ENCODE measurements around the gene PSME4. TPM values are rescaled to one million over a fixed set of nuclear protein-coding genes. Genes with fewer than 3 reads are reported as not detected.
A peak's percentile ranks its signal among the peaks of the same experiment; 100 is the strongest.

Gene PSME4, protein sequence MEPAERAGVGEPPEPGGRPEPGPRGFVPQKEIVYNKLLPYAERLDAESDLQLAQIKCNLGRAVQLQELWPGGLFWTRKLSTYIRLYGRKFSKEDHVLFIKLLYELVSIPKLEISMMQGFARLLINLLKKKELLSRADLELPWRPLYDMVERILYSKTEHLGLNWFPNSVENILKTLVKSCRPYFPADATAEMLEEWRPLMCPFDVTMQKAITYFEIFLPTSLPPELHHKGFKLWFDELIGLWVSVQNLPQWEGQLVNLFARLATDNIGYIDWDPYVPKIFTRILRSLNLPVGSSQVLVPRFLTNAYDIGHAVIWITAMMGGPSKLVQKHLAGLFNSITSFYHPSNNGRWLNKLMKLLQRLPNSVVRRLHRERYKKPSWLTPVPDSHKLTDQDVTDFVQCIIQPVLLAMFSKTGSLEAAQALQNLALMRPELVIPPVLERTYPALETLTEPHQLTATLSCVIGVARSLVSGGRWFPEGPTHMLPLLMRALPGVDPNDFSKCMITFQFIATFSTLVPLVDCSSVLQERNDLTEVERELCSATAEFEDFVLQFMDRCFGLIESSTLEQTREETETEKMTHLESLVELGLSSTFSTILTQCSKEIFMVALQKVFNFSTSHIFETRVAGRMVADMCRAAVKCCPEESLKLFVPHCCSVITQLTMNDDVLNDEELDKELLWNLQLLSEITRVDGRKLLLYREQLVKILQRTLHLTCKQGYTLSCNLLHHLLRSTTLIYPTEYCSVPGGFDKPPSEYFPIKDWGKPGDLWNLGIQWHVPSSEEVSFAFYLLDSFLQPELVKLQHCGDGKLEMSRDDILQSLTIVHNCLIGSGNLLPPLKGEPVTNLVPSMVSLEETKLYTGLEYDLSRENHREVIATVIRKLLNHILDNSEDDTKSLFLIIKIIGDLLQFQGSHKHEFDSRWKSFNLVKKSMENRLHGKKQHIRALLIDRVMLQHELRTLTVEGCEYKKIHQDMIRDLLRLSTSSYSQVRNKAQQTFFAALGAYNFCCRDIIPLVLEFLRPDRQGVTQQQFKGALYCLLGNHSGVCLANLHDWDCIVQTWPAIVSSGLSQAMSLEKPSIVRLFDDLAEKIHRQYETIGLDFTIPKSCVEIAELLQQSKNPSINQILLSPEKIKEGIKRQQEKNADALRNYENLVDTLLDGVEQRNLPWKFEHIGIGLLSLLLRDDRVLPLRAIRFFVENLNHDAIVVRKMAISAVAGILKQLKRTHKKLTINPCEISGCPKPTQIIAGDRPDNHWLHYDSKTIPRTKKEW (N-terminal part only)
- polyA plus RNA-seq (2011; rRNA removed) (48.4 and 52.0 TPM in 2 replicates), polyA minus RNA-seq (2011; rRNA and poly(A)+ RNA removed) (49.7 and 87.8 TPM in 2 replicates)

DNA sequence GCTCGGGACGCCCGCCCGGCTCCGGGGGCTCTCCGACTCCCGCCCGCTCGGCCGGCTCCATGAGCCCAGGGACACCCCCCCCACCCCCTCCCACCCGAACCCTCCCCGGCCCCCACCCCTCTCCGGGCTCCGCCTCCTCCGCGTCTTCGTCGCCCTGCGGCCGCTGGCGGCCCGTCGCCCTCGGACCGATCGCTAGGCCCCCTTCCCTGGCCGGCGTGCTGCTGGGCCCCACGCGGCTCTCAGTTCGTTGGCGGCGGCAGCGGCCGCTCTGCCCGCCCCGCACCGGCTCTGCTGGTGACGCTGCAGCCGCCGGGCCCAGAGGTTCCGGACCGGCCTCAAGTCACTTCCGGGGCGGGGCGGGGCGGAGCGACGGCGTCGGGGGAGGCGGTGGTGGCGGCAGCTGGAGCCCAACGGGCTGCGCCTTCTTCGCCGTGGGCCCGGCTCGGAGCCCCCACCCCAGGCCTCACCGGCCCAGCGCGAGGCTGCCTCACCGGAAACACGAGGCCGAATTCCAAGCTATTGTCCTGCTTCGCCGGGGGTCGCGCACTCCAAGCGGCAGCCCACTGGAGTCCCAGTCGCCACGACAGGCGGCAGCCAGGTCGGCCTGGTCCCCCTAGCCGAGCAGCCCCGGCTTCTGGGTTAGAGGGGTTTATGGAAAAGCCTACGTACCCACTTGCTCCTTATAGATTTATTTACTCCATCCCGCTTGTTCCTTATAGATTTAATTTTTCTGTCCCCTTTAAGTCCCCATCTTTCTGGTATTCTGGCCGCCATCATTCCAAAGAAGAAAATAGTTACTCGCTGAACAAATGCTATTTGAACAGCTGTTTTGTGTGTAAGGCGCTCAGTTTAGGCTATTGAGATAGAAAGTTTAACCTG is at the start of gene PSME4:
PSME4 (minus strand) TSS at position 270 of the 879 bp plus-strand sequence; CDS start at position 61, 209 bp downstream.
- TF ChIP-seq, protein P1, sequence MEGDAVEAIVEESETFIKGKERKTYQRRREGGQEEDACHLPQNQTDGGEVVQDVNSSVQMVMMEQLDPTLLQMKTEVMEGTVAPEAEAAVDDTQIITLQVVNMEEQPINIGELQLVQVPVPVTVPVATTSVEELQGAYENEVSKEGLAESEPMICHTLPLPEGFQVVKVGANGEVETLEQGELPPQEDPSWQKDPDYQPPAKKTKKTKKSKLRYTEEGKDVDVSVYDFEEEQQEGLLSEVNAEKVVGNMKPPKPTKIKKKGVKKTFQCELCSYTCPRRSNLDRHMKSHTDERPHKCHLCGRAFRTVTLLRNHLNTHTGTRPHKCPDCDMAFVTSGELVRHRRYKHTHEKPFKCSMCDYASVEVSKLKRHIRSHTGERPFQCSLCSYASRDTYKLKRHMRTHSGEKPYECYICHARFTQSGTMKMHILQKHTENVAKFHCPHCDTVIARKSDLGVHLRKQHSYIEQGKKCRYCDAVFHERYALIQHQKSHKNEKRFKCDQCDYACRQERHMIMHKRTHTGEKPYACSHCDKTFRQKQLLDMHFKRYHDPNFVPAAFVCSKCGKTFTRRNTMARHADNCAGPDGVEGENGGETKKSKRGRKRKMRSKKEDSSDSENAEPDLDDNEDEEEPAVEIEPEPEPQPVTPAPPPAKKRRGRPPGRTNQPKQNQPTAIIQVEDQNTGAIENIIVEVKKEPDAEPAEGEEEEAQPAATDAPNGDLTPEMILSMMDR (IDR thresholded peaks at IDR 0.05; ENCODE audit: low read depth, low read length) = no peak
- ChIA-PET POLR2A (interaction anchor here (0.7 to 1.7 kb wide), 5 partner anchors 9 to 695 kb away, joined by 3 to 4 read pairs (median 3); partner anchors contain the start of gene ACYP2), CTCF (interaction anchor here (1.0 kb wide), 1 partner anchor 136 kb away, joined by 3 read pairs; no protein-coding TSS in a partner anchor)
- Histone ChIP-seq H3K4me3 (ENCODE audit: low read depth, low read length) (peak within 1 kb of the TSS; percentile 94), H3K27ac (ENCODE audit: low read depth, low read length) (peak within 1 kb of the TSS; percentile 98), H3K27me3 (ENCODE audit: control insufficient read depth, insufficient read depth, low read length) (no peaks in the 10 kb centered on the region), H3K9me3 (ENCODE audit: control insufficient read depth, insufficient read depth, low read length) (no peaks in the 10 kb centered on the region; the same call in 1 of the 2 replicates)
- peak; percentile 66 for DNase-seq (ENCODE audit: low read depth, low spot score)

DNA sequence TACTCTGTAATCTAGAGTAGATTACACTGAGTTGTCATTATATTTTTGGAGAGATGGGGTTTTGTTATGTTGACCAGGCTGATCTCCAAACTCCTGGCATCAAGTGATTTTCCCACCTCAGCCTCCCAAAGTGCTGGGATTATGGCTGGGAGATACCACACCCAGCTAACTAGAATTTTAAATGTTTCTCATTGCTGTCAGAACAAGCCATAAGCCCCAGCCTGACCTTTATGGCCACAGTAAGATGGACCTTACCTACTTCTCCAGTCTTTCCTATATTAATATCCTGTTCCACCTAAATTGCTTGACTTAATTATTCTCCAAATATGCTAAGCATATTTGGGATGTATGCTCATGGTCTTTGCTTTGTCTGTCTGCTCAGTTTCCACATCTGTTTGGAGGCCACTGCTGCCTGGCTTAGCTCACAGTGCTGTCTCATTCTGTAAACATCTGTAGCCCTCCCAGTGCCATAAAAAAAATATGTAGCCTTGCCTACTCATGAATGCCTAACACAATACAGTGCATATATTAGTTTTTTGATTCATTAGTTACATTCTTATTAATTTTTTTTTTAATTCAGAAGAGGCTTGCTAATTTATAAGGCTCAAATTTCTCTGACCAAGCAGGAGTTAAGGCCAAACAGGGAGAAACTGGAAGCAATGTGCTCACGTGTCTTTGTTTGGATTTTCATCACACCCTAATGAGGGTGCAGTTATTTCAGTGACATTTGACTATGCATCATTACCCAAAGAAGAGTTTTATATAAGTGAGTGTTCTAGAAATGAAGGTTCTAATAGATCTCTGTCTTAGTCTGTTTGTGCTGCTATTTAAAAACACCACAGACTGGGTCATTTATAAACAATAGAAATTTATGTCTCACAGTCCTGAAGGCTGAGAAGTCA is 45.3 kb upstream of the PSME4 start:
- ChIA-PET CTCF (no interaction called here), POLR2A (interaction anchor here (0.9 kb wide), 1 partner anchor 11 kb away, joined by 6 read pairs; no protein-coding TSS in a partner anchor)
- no peaks in the 10 kb centered on the region for H3K27me3 ChIP-seq (ENCODE audit: control insufficient read depth, insufficient read depth, low read length)
- DNase-seq (ENCODE audit: low read depth, low spot score) = peak; percentile 69
- H3K4me3 ChIP-seq (ENCODE audit: low read depth, low read length) = no peak overlapping the region
- H3K9me3 ChIP-seq (ENCODE audit: control insufficient read depth, insufficient read depth, low read length) = peaks cover 3% of the 10 kb centered on the region; the same call in 1 of the 2 replicates
- TF ChIP-seq, protein P1 (IDR thresholded peaks at IDR 0.05; ENCODE audit: low read depth, low read length) = no peak
- peak overlapping the region; percentile 42 for H3K27ac ChIP-seq (ENCODE audit: low read depth, low read length)

DNA sequence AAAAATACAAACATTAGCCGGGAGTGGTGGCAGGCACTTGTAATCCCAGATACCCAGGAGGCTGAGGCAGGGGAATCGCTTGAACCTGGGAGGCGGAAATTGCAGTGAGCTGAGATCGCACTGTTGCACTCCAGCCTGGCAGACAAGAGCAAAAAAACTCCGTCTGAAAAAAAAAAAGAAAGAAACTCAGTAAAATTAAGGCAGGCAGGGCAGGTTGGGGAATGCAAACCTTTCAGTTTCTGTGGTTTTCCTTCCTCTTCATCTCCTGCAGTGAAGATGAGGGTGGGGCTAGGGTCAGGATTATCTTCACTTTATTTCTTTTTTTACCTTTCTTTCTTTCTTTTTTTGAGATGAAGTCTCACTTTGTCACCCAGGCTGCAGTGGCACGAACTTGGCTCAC is 43.2 kb upstream of the PSME4 start:
- POLR2A ChIA-PET = interaction anchor here (0.5 kb wide), 1 partner anchor 19 kb away, joined by 3 read pairs; no protein-coding TSS in a partner anchor
- no peaks in the 10 kb centered on the region for H3K27me3 ChIP-seq (ENCODE audit: control insufficient read depth, insufficient read depth, low read length)
- TF ChIP-seq, protein P1 (IDR thresholded peaks at IDR 0.05; ENCODE audit: low read depth, low read length) = no peak
- no peak overlapping the region for H3K4me3 ChIP-seq (ENCODE audit: low read depth, low read length)
- no peak overlapping the region for H3K27ac ChIP-seq (ENCODE audit: low read depth, low read length)
- CTCF ChIA-PET = no interaction called here
- H3K9me3 ChIP-seq (ENCODE audit: control insufficient read depth, insufficient read depth, low read length) = no peaks in the 10 kb centered on the region
- DNase-seq (ENCODE audit: low read depth, low spot score) = no peak
